Transverse colon (tissue), 4 donors: ENCODE data around the gene SLC35F4. TPM values are rescaled to one million over a fixed set of nuclear protein-coding genes. Genes with fewer than 3 reads are reported as not detected.

Source experiments
- DNase-seq: peaks from one replicate; pipeline ENCODE4 v3.0.0-alpha.2; 2019
- H3K27ac ChIP-seq, 4 donors: fragments of 200-600 bp; sonication (generic); 2 replicates each; pipeline ENCODE4 v1.5.1; 2016 to 2018; ENCODE audit warnings: inconsistent platforms in 4 of 4
- H3K27me3 ChIP-seq: fragments of 200-600 bp; sonication (generic); 2 replicates; pipeline ENCODE4 v1.5.1; 2017; ENCODE audit warnings: inconsistent platforms
- H3K36me3 ChIP-seq, 4 donors: fragments of 200-600 bp; sonication (generic); 2 replicates each; pipeline ENCODE4 v1.5.1; 2017 to 2019; ENCODE audit warnings: inconsistent platforms in 4 of 4
- H3K4me1 ChIP-seq, 4 donors: fragments of 200-600 bp; sonication (generic); 2 replicates each; pipeline ENCODE4 v1.5.1; 2017 to 2020; ENCODE audit warnings: inconsistent platforms in 4 of 4
- H3K4me3 ChIP-seq, 4 donors: fragments of 200-600 bp; sonication (generic); 1 replicate in 1 of 4; 2 replicates in 3 of 4; pipeline versions ENCODE4 v1.5.1 to v1.6.1; 2017 to 2019; ENCODE audit warnings: inconsistent platforms in 4 of 4
- H3K9me3 ChIP-seq, 2 donors: fragments of 200-600 bp; sonication (generic); 2 replicates each; pipeline ENCODE4 v1.5.1; 2017 to 2019; ENCODE audit warnings: inconsistent platforms in 2 of 2
- CTCF ChIP-seq, 5 experiments: fragments of 200-600 bp in 3 of 5; fragments of 450-650 bp in 2 of 5; sonication (generic) in 3 of 5; IDR thresholded peaks; 1 replicate in 2 of 5; 2 replicates in 3 of 5; pipeline ENCODE4 v1.5.1; 2016 to 2017; ENCODE audit warnings: antibody characterized with exemption in 5 of 5, inconsistent platforms in 3 of 5, mild to moderate bottlenecking in 2 of 5, moderate library complexity in 1 of 5
- EP300 ChIP-seq: sonication (generic); formaldehyde crosslinking; IDR thresholded peaks from one replicate; pipeline ENCODE4 v1.6.1; 2017; ENCODE audit warnings: antibody characterized with exemption, low read depth
- POLR2A ChIP-seq: fragments of 450-650 bp; IDR thresholded peaks from one replicate; pipeline ENCODE4 v1.6.1; 2016; ENCODE audit warnings: antibody characterized with exemption, mild to moderate bottlenecking, moderate library complexity
- POLR2AphosphoS5 ChIP-seq, 3 donors: sonication (generic); formaldehyde crosslinking; IDR thresholded peaks; one replicate each; pipeline ENCODE4 v1.6.1; 2016; ENCODE audit warnings: antibody characterized with exemption in 3 of 3
- WGBS, 2 donors: methylation state at CpG; one replicate each; pipeline ENCODE4 v1.1.5; 2018; ENCODE audit warnings: low coverage in 1 of 2; 5-methylcytosine and 5-hydroxymethylcytosine counted together
- in situ Hi-C, 4 donors: fragments of 200-750 bp; cut with MboI; loops; one replicate each; pipeline versions ENCODE4 v1.15.0 to v1.15.1; 2017; ENCODE audit warnings: low sequenced_read_pairs in 3 of 4, low pct_ligation_motif_present in 1 of 4, low pct_unique_long_range_greater_than_20kb in 1 of 4
- intact Hi-C: fragments of 100-400 bp; cut with DNase I; formaldehyde crosslinking; loops from one replicate; pipeline ENCODE4 v1.15.1; 2023; ENCODE audit warnings: low total_unique reads
- total RNA-seq, 4 donors: library from RNA; depleted of rRNA; stranded (reverse); fragments of >200 nt; gene quantifications; one replicate each; pipeline ENCODE4 v1.1.0, GENCODE V29; 2016

Gene SLC35F4
- total RNA-seq, 4 donors from 2014 or later = not detected

GRCh38 chr14:57785058-57785457 is 80.8 kb downstream of the SLC35F4 start:
- in situ Hi-C loops = no loop called here
- intact Hi-C loops = no loop called here
- TF ChIP-seq POLR2A (no peak), POLR2AphosphoS5 (IDR thresholded peaks at IDR 0.05) (no peak), CTCF (IDR thresholded peaks at IDR 0.05) (no peak), EP300 (no peak)
- Histone ChIP-seq H3K4me3 (no peak overlapping the region), H3K27me3 (no peaks in the 10 kb centered on the region), H3K4me1 (no peaks in the 10 kb centered on the region), H3K27ac (no peak overlapping the region), H3K9me3 (peaks cover 0 to 3% of the 10 kb centered on the region in 2 donors), H3K36me3 (no peaks in the 10 kb centered on the region)
- no peak for DNase-seq
- 31 to 40% methylated on average over 2 to 3 of the region's 3 CpGs for WGBS, 2 donors

GRCh38 chr14:57771801-57772200 is 94.1 kb downstream of the SLC35F4 start:
- in situ Hi-C loops (no loop called here), intact Hi-C loops (no loop called here)
- no peaks in the 10 kb centered on the region for H3K27me3 ChIP-seq
- WGBS, 2 donors = 83 to 85% methylated on average over 4 of the region's 4 CpGs
- H3K27ac ChIP-seq = no peak overlapping the region
- TF ChIP-seq POLR2A = no peak
- no peak for TF ChIP-seq CTCF (IDR thresholded peaks at IDR 0.05)
- no peak for TF ChIP-seq POLR2AphosphoS5 (IDR thresholded peaks at IDR 0.05)
- TF ChIP-seq EP300 = no peak
- no peak for DNase-seq
- no peak overlapping the region for H3K4me3 ChIP-seq
- no peaks in the 10 kb centered on the region for H3K4me1 ChIP-seq
- H3K36me3 ChIP-seq = no peaks in the 10 kb centered on the region
- no peaks in the 10 kb centered on the region for H3K9me3 ChIP-seq

- 35 to 46% methylated on average over 4 to 5 of the region's 5 CpGs for WGBS, 2 donors
- intact Hi-C loops = no loop called here
- TF ChIP-seq EP300 (no peak), CTCF (IDR thresholded peaks at IDR 0.05) (no peak), POLR2A (no peak), POLR2AphosphoS5 (IDR thresholded peaks at IDR 0.05) (no peak)
Measured at GRCh38 chr14:57769863-57770523, 95.9 kb downstream of the SLC35F4 start.

GRCh38 chr14:57761800-57762199 is 104.1 kb downstream of the SLC35F4 start:
- H3K27me3 ChIP-seq = no peaks in the 10 kb centered on the region
- peaks cover 0 to 3% of the 10 kb centered on the region in 2 donors for H3K9me3 ChIP-seq
- no peaks in the 10 kb centered on the region for H3K4me1 ChIP-seq
- no peak for TF ChIP-seq CTCF (IDR thresholded peaks at IDR 0.05)
- TF ChIP-seq POLR2AphosphoS5 (IDR thresholded peaks at IDR 0.05) = no peak
- no peak for TF ChIP-seq POLR2A
- no peak for TF ChIP-seq EP300
- H3K36me3 ChIP-seq = no peaks in the 10 kb centered on the region
- H3K27ac ChIP-seq = no peak overlapping the region
- 38 to 57% methylated on average over 2 of the region's 2 CpGs for WGBS, 2 donors
- in situ Hi-C loops (no loop called here), intact Hi-C loops (no loop called here)
- no peak overlapping the region for H3K4me3 ChIP-seq
- DNase-seq = no peak

More at GRCh38 chr14:57769863-57770523, 95.9 kb downstream of the SLC35F4 start:
- DNase-seq = no peak
- no peak overlapping the region for H3K4me3 ChIP-seq
- in situ Hi-C loops = no loop called here
- no peaks in the 10 kb centered on the region for H3K4me1 ChIP-seq
- no peaks in the 10 kb centered on the region for H3K27me3 ChIP-seq
- no peaks in the 10 kb centered on the region for H3K9me3 ChIP-seq
- H3K36me3 ChIP-seq = no peaks in the 10 kb centered on the region
- H3K27ac ChIP-seq = no peak overlapping the region
